ENCODE measurements around the gene WIPF3. TPM values are rescaled to one million over a fixed set of nuclear protein-coding genes. Genes with fewer than 3 reads are reported as not detected.

The WIPF3 gene
- total RNA-seq, 6 donors from 2014 or later: 0.34 to 1.3 (median 0.96) TPM; not detected in 2

GRCh38 chr7:29853789-29854188, 47.5 kb downstream of the WIPF3 start:
- 81% methylated on average over 9 of the region's 9 CpGs for WGBS, 2 donors

GRCh38 chr7:29854257-29854938, 48.1 kb downstream of the WIPF3 start:
- H3K36me3 ChIP-seq: no peaks in the 10 kb centered on the region
- peaks cover 0 to 7% (median 3%) of the 10 kb centered on the region in 4 donors for H3K4me1 ChIP-seq
- 40 to 51% methylated on average over 7 to 8 of the region's 8 CpGs for WGBS, 2 donors
- TF ChIP-seq CTCF (IDR thresholded peaks at IDR 0.05): peak in 1 of 6 experiments; percentile 23
- TF ChIP-seq POLR2A (IDR thresholded peaks at IDR 0.05): no peak
- H3K4me3 ChIP-seq: no peak overlapping the region
- H3K27me3 ChIP-seq: no peaks in the 10 kb centered on the region
- DNase-seq: peak in 1 of 2 donors; percentile 50
- H3K9me3 ChIP-seq: no peaks in the 10 kb centered on the region
- peak; percentile 58 to 60 for ATAC-seq (ENCODE audit: low FRiP score in 2 of 2)
- no peak overlapping the region for H3K27ac ChIP-seq

More at GRCh38 chr7:29853789-29854188, 47.5 kb downstream of the WIPF3 start:
- H3K4me3 ChIP-seq: no peak overlapping the region
- H3K27ac ChIP-seq: no peak overlapping the region
- ATAC-seq (ENCODE audit: low FRiP score in 2 of 2) (no peak), DNase-seq (no peak)
- no peaks in the 10 kb centered on the region for H3K27me3 ChIP-seq
- TF ChIP-seq POLR2A (IDR thresholded peaks at IDR 0.05) (no peak), POLR2AphosphoS5 (IDR thresholded peaks at IDR 0.05) (no peak), CTCF (IDR thresholded peaks at IDR 0.05) (no peak), EP300 (IDR thresholded peaks at IDR 0.05) (no peak)
- H3K9me3 ChIP-seq: no peaks in the 10 kb centered on the region
- H3K4me1 ChIP-seq: peaks cover 0 to 6% (median 3%) of the 10 kb centered on the region in 4 donors
- no peaks in the 10 kb centered on the region for H3K36me3 ChIP-seq

- ATAC-seq (ENCODE audit: low FRiP score in 2 of 2) (no peak), DNase-seq (no peak)
- H3K27ac ChIP-seq: no peak overlapping the region
- no peaks in the 10 kb centered on the region for H3K27me3 ChIP-seq
- TF ChIP-seq EP300 (IDR thresholded peaks at IDR 0.05): no peak
- TF ChIP-seq POLR2A (IDR thresholded peaks at IDR 0.05): no peak
- TF ChIP-seq POLR2AphosphoS5 (IDR thresholded peaks at IDR 0.05): no peak
- no peak for TF ChIP-seq CTCF (IDR thresholded peaks at IDR 0.05)
- H3K4me3 ChIP-seq: no peak overlapping the region
- no peaks in the 10 kb centered on the region for H3K9me3 ChIP-seq
- peaks cover 0 to 15% (median 6%) of the 10 kb centered on the region in 4 donors for H3K4me1 ChIP-seq
- no peaks in the 10 kb centered on the region for H3K36me3 ChIP-seq
Observed at GRCh38 chr7:29857654-29858053, 51.3 kb downstream of the WIPF3 start.

GRCh38 chr7:29858191-29858951, 52.1 kb downstream of the WIPF3 start:
- ATAC-seq (ENCODE audit: low FRiP score in 2 of 2) (no peak), DNase-seq (no peak)
- H3K4me1 ChIP-seq: peaks cover 0 to 15% (median 6%) of the 10 kb centered on the region in 4 donors
- TF ChIP-seq EP300 (IDR thresholded peaks at IDR 0.05) (no peak), CTCF (IDR thresholded peaks at IDR 0.05) (no peak), POLR2A (IDR thresholded peaks at IDR 0.05) (no peak), POLR2AphosphoS5 (IDR thresholded peaks at IDR 0.05) (no peak)
- H3K27me3 ChIP-seq: no peaks in the 10 kb centered on the region
- no peak overlapping the region for H3K4me3 ChIP-seq
- 80 to 82% methylated on average over 4 of the region's 4 CpGs for WGBS, 2 donors
- no peaks in the 10 kb centered on the region for H3K36me3 ChIP-seq
- no peak overlapping the region for H3K27ac ChIP-seq
- H3K9me3 ChIP-seq: no peaks in the 10 kb centered on the region

All from upper lobe of left lung (tissue), 6 donors.